KMS-11 (cell line): ENCODE data around the gene LMF2.

ENCODE experiments used
- H2AFZ ChIP-seq: fragments of 200-600 bp; sonication (generic); 2 replicates; pipeline ENCODE4 v1.6.1; 2016; ENCODE audit warnings: antibody characterized with exemption, mixed run types, low read depth
- H3K27ac ChIP-seq: fragments of 200-600 bp; sonication (generic); 2 replicates; pipeline ENCODE4 v1.6.1; 2016; ENCODE audit warnings: mild to moderate bottlenecking, mixed run types
- H3K27me3 ChIP-seq: fragments of 200-600 bp; sonication (generic); 2 replicates; pipeline ENCODE4 v1.6.1; 2017; ENCODE audit warnings: mild to moderate bottlenecking, low read depth, mixed run types, moderate library complexity; ENCODE audit not compliant: insufficient read depth
- H3K36me3 ChIP-seq: fragments of 200-600 bp; sonication (generic); 2 replicates; pipeline ENCODE4 v1.6.1; 2017; ENCODE audit warnings: mild to moderate bottlenecking, mixed run types; ENCODE audit not compliant: insufficient read depth
- H3K4me1 ChIP-seq: fragments of 200-600 bp; sonication (generic); 2 replicates; pipeline ENCODE4 v1.6.1; 2016; ENCODE audit warnings: mild to moderate bottlenecking, low read depth, mixed run types; ENCODE audit not compliant: poor library complexity, severe bottlenecking
- H3K4me2 ChIP-seq: fragments of 200-600 bp; sonication (generic); 2 replicates; pipeline ENCODE4 v1.7.0; 2016; ENCODE audit warnings: mild to moderate bottlenecking, mixed run types
- H3K4me3 ChIP-seq: fragments of 200-600 bp; sonication (generic); IDR thresholded peaks from 2 replicates; pipeline ENCODE4 v1.6.1; 2017; ENCODE audit warnings: low read depth, low read length, mixed read lengths; ENCODE audit not compliant: insufficient read depth
- H3K79me2 ChIP-seq: fragments of 200-600 bp; sonication (generic); 2 replicates; pipeline ENCODE4 v1.6.1; 2016; ENCODE audit warnings: low read depth, mixed run types; ENCODE audit not compliant: insufficient read depth
- H3K9ac ChIP-seq: fragments of 200-600 bp; sonication (generic); 2 replicates; pipeline ENCODE4 v1.6.1; 2016; ENCODE audit warnings: mild to moderate bottlenecking, mixed run types
- H4K20me1 ChIP-seq: fragments of 200-600 bp; sonication (generic); 2 replicates; pipeline ENCODE4 v1.6.1; 2016; ENCODE audit warnings: mild to moderate bottlenecking, mixed run types; ENCODE audit not compliant: insufficient read depth
- CTCF ChIP-seq: fragments of 200-600 bp; sonication (generic); conservative IDR thresholded peaks from 2 replicates; pipeline ENCODE4 v1.6.1; 2017; ENCODE audit warnings: low read depth, mild to moderate bottlenecking, antibody characterized with exemption, low read length, moderate library complexity, mixed read lengths

Gene LMF2

GRCh38 chr22:50550395-50550794, 42.9 kb upstream of the LMF2 start:
- Histone ChIP-seq H3K36me3 (no peaks in the 10 kb centered on the region), H3K4me1 (peaks cover 4% of the 10 kb centered on the region), H3K4me3 (no peak overlapping the region), H2AFZ (no peak overlapping the region), H3K27me3 (no peaks in the 10 kb centered on the region), H4K20me1 (no peaks in the 10 kb centered on the region), H3K27ac (no peak overlapping the region), H3K4me2 (no peak overlapping the region), H3K79me2 (no peaks in the 10 kb centered on the region), H3K9ac (no peak overlapping the region)
- no peak for TF ChIP-seq CTCF

GRCh38 chr22:50548921-50549790, 41.7 kb upstream of the LMF2 start:
- Histone ChIP-seq H3K4me1 (peaks cover 15% of the 10 kb centered on the region), H3K27me3 (no peaks in the 10 kb centered on the region), H3K36me3 (no peaks in the 10 kb centered on the region), H3K4me2 (no peak overlapping the region), H3K9ac (no peak overlapping the region), H2AFZ (no peak overlapping the region), H3K79me2 (no peaks in the 10 kb centered on the region), H4K20me1 (no peaks in the 10 kb centered on the region), H3K27ac (no peak overlapping the region), H3K4me3 (no peak overlapping the region)
- no peak for TF ChIP-seq CTCF

- no peak for TF ChIP-seq CTCF
- H4K20me1 ChIP-seq: no peaks in the 10 kb centered on the region
- H3K4me3 ChIP-seq: no peak overlapping the region
- H2AFZ ChIP-seq: no peak overlapping the region
- H3K27me3 ChIP-seq: no peaks in the 10 kb centered on the region
- no peak overlapping the region for H3K4me2 ChIP-seq
- no peaks in the 10 kb centered on the region for H3K79me2 ChIP-seq
- H3K9ac ChIP-seq: no peak overlapping the region
- H3K36me3 ChIP-seq: no peaks in the 10 kb centered on the region
- no peak overlapping the region for H3K27ac ChIP-seq
- peaks cover 15% of the 10 kb centered on the region for H3K4me1 ChIP-seq
Observed at GRCh38 chr22:50548040-50548920, 40.8 kb upstream of the LMF2 start.

GRCh38 chr22:50547263-50547985, 39.9 kb upstream of the LMF2 start:
- no peaks in the 10 kb centered on the region for H3K36me3 ChIP-seq
- no peak overlapping the region for H3K27ac ChIP-seq
- peaks cover 15% of the 10 kb centered on the region for H3K4me1 ChIP-seq
- no peak overlapping the region for H2AFZ ChIP-seq
- TF ChIP-seq CTCF: no peak
- H4K20me1 ChIP-seq: no peaks in the 10 kb centered on the region
- no peak overlapping the region for H3K4me2 ChIP-seq
- no peaks in the 10 kb centered on the region for H3K27me3 ChIP-seq
- no peak overlapping the region for H3K4me3 ChIP-seq
- H3K9ac ChIP-seq: no peak overlapping the region
- no peaks in the 10 kb centered on the region for H3K79me2 ChIP-seq
